Stimulated activated CD4-positive, alpha-beta T cell treated with anti-CD3 and anti-CD28 coated beads, Interleukin-4, amount 100 ng/mL, for 24 hours (primary cell): ENCODE data around the gene GRK5.
"Not testable (repeated sequence)": the region's sequence is repeated elsewhere in the genome, so short reads cannot be mapped to it uniquely, and the experiment has no call there.

ENCODE experiments used
- DNase-seq: peaks from one replicate; pipeline ENCODE4 v3.0.0-alpha.2; 2020

Gene GRK5

GRCh38 chr10:119427263-119427864 is 220.0 kb downstream of the GRK5 start:
- DNase-seq, result no peak

DNA sequence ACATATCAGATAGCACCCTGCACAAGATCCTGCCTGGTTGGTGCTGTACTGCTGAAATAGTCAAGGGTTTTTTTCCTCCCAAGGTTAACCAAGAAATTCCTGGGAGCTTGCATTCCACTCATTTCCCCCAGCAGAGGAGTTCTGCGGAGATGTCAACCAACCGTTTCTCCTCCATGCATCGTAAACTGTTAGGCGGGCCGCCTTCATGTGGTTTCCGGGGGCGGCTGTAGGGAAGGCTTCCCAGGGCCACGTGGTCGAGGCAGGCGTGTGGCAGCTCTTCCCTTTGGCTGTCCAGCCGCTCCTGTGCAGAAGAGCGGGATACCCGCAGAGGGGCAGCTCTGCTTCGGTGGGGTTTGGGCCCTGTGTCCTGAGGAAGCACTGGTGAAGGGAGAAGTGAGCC is 221.4 kb downstream of the GRK5 start:
- no peak for DNase-seq

DNA sequence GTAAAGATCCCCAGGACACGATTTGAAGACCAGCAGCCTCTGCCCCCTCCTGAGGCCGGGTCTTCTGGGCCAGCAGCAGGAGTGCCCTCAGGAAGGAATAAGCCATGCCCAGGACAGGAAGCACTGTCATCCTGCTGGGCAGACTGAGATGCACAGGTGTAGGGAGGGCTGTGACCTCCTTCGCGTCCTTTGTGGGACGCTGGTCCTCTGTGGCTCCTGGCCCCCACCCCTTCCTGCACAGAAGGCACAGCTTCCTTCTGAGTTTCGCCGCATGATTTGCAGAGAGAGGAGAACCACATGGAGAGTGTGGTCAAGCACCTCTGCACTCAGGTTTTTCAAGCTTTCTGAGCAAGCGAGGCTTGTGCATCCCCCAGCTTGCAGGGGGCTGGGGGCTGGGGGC is 222.4 kb downstream of the GRK5 start:
- DNase-seq, result no peak

- no peak for DNase-seq
These were observed 223.8 kb downstream of the GRK5 start for GRCh38 chr10:119431034-119431772.

GRCh38 chr10:119431773-119432135 is 224.4 kb downstream of the GRK5 start:
- no peak for DNase-seq

DNA sequence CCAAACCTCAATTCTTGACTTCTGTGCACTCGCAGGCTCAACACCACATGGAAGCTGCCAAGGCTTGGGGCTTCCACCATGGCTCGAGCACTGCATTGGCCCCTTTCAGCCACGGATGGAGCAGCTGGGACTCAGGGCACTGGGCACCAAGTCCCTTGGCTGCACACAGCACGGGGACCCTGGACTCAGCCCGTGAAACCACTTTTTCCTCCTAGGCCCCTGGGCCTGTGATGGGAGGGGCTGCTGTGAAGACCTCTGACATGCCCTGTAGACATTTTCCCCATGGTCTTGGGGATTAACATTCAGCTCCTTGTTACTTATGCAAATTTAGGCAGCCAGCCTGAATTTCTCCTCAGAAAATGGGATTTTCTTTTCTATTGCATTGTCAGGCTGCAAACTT is 227.6 kb downstream of the GRK5 start:
- DNase-seq, result not testable (repeated sequence)

DNA sequence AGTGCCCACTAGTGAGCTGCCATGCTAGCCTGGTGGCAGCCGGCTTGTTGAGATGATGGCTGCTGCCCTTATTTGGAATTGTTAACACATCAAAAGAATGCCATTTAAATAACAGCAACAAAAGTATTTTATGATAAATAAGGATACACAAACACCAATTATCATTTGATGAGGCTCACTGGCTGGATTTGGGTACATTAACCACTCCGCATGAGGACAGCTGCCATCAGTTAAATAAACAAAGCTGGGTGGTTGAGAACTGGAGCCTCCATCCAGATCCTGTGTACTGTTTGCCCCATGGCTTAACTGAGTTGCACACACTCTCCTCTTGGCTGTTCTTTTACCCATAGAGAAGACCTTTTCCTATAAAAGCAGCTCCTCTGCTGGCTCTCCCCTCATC is 231.3 kb downstream of the GRK5 start:
- DNase-seq, result no peak

DNA sequence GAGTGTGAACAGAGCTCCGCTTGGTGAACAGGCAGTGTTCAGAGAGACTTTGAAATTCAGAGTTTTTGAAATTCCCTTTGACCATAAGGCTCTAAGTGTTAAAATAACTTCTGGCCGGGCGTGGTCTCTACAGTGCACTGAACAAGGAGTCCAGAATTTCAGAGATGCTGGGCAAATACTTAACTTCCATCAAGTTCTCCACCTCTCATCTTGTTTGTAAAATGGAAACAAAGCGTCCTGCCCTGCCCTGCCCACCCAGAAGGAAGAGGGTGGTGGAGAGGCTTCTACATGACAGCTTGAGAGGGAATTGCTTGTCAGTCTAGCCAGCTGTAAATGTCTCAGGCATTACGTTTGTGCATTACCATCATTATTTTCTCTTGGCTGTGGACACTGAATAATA is 232.6 kb downstream of the GRK5 start:
- no peak for DNase-seq

- DNase-seq, result no peak
These were observed 233.9 kb downstream of the GRK5 start for GRCh38 chr10:119441151-119441821.

DNA sequence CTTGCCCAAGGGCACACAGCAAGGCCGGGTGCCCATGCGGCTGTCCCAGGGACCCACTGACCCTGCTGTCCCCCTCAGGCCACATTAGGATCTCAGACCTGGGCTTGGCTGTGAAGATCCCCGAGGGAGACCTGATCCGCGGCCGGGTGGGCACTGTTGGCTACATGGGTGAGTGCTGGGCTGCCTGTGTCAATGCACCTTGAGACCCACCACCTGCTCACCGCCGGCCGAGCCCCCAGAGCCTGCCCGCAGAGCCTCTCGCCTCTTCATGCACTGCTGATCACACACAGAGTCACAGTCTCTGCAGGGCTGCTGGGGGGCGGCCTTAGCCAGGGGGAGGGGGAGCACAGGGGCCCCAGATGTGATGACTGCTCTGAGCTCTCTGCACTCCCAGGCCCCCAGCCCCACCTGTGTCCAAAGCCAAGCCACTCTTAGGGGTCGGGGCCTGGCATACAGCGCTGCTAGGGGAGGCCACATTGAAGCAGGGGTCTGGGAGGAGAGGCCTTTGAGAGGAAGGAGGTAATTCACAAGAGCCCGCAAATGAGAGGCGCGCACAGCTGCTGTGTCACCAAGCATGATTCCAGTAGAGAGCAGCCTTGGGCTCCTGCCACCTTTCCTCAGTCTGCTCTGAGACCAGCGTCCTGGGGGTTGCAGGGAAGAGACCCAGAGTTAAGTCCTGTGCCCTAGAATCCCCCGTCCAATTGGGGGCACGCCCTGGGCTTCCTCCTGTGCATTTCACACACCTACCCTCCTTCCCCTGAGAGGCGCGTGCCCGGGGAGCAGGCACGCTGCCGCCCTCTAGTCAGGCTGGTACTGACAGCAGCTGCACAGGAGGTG is 234.8 kb downstream of the GRK5 start:
- DNase-seq, result no peak

- DNase-seq, result no peak
These were observed 235.3 kb downstream of the GRK5 start for GRCh38 chr10:119442758-119443060.

- DNase-seq, result no peak
These were observed 236.1 kb downstream of the GRK5 start for GRCh38 chr10:119443441-119443840.

DNA sequence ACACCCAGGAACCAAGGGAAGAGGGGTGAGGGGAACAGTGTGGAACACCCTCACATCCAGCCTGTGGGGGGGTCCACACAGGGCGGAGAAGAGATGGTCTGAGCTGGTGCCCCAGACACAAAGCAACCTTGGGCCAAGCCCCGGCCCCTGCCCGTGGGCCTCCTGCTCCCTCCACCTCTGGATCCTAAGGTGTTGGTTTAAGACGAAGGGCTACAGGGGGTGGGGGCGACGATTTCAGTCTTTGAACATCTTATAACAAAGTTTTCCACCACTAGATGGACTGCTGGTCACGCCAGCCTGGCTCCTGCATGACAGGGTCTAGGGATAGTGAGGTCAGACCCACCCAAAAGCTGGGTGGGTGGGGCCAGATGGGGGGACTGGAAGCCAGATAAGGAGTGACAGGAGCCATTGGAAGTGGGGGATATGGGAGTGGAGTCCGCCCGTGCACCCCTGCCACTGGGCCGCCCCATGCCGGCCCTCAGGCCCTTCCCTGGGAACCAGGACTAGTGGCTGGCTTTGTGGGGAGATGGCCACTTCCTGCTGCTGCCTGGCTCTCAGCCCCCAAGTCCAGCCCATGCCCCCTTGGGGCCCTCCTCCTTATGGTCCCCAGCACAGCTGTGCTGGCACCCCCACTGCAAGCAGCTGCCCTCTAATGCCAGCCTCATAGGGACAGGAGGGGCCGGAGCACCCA is 236.7 kb downstream of the GRK5 start:
- DNase-seq, result no peak

- no peak for DNase-seq
These were observed 237.5 kb downstream of the GRK5 start for GRCh38 chr10:119444866-119445265.

DNA sequence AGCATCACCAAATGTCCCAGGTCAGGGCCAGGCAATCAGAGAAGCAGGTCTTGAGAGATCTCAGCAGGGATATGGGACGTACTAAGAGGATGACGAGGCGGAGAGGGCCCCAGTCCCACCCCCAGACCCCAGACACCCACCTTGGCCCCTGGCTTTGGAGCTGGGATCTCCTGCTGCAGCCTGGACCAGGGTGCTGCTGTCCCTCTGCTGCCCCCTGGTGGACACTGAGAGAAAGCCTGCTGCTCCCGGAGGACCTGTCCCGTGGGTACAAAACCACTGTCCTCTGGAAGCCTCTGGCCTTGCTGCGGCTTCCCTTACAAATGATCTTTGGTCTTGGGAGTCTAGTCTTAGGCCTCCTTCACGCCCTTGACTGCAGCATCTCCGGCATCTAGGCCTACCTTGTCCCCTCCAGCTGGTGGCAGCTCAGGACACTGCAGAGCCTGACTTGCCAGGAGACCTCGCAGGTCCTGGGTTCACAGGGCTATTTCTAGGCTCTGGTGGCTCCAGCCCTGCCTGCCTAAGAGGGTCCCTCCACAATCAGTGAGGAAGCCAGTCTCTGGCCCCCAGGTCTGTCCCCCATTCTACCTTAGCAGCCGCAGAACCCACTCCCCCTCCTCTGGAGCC is 238.1 kb downstream of the GRK5 start:
- DNase-seq, result peak; percentile 88

- DNase-seq, result no peak
These were observed 238.6 kb downstream of the GRK5 start for GRCh38 chr10:119445935-119446317.

DNA sequence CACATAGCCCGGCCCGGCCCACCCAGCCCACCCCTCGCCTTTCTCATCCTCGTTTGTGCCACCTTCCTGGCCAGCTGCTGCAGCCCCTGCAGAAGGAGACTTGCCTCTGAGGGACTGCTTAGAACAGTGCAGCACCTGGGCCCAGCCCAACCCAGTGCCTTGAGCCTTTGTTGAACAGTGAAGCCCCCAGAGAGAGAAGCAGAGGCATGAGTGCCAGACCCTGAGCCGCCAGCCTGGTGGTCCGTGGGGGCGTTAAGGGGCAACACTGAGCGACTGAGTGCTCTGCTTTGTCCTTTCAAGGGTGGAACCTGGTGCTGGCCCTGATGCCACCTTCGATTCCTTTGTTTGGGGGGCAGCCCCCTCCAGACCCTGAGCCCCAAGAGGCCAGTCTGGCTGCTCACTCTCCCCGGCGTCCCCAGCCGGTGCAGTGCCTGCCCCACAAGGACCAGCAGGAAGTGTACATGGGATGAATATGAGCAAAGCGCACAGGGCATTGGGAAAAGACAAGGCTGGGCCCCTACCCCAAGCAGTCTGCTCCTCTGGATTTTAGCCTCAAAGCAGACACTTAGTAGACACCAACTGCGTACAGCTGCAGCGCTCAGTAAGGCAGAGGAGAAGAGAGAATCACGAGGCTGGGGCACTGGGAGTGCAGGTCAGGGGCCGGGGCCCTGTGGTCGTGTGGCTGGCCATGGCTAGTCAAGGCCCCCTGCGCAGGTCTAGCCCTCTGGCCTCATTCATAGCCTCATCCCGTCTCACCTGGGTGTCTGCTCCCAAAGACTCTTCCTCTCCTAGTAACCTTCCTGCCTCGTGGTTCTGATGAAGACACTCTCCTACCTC is 239.3 kb downstream of the GRK5 start:
- no peak for DNase-seq

DNA sequence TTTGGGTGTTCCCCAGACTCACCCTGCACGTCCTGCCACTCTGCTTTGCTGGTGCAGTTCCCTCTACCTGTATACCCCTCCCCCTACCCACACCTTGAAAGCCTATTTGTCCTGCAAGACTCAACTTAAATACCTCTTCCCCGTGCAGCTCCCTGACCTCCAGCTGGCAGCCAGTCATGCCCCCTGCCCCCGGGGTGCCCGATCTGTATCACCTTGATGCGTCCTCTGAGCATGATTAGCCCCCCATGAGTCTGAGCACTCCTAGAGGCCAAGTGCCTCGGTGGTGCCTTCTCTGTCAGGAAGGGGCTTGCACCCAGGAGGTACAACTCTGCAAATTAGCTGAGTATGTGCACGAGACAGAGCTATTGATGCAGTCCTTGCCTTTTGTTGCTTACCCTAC is 240.1 kb downstream of the GRK5 start:
- DNase-seq, result no peak

DNA sequence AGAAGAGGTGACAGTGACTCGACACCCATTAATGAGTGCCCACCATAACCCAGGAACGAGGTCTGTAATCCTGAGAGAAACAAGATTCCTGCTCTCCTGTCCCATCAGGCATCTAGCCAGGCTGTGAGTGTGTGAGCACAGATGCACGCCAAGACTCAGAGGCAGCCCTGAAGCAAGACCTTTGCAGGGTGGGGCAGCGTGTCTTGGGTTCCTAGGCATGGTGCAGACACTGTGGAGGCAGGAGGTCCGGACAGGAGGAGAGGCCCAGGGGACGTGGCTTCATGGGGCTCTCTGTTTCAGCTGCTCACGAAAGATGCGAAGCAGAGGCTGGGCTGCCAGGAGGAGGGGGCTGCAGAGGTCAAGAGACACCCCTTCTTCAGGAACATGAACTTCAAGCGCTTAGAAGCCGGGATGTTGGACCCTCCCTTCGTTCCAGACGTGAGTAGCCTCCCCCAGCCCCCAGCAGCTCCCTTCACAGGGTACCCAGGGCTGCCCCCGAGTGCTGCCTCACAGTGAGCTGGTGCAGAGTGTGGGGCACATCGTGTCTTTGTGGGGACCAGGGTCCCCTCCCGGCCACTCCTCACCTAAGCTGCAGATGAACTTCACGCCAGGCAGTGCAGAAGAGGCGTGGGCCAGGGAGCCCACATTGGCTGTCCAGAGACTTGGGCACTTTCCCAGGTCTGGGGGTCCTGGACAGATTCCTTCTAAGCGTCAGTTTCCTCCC is 240.6 kb downstream of the GRK5 start:
- no peak for DNase-seq

DNA sequence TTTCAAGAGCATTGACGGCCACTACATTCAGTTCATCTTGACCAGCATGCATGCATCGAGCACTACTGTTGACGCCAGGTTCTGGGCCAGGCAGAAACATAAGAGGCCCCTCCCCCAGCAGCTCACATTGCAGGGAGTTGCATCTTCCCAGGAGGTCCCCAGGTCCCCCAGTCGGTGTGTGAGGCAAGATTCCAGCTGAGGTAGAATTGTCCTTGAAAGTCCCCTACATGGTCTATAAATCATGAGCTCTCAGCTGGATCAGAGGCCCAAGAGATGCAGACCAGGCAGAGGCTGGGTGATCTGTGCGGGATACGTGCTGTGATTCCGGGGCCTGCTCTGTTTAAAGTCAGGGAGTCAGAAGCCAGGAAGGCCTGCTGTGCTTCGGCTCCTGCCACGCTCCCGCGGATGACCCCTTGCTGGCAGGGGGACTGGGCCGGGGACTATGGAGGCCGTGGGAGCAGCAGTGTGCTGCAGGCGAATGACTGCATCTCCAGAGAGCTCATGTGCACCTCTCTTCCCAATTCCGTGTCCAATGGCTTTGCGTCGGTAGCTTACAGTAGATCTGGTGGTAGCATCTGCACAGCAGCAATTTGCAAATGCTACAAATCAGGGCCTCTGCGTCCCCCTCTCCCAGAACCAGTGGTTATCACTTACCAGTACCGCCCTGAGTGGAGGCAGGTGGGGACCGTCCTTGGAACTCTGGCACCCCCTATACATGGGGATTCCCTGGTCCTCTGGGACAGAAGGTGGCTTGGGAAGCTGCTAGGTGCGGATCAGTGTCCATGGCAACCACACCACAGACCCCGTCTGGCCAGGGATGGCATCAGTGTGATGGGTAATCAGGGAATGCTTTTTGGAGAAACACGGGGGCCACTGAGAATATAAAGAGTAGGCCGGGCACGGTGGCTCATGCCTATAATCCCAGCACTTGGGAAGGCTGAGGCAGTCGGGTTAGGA is 241.5 kb downstream of the GRK5 start:
- DNase-seq, result no peak
